ENCODE data around the gene ANKRD37.

ANKRD37 gene

GRCh38 chr4:185421366-185422124 is 24.9 kb downstream of the ANKRD37 start:
- no peak for DNase-seq (ENCODE audit: low spot score)

GRCh38 chr4:185424905-185425646 is 28.4 kb downstream of the ANKRD37 start:
- DNase-seq (ENCODE audit: low spot score) = no peak

DNA sequence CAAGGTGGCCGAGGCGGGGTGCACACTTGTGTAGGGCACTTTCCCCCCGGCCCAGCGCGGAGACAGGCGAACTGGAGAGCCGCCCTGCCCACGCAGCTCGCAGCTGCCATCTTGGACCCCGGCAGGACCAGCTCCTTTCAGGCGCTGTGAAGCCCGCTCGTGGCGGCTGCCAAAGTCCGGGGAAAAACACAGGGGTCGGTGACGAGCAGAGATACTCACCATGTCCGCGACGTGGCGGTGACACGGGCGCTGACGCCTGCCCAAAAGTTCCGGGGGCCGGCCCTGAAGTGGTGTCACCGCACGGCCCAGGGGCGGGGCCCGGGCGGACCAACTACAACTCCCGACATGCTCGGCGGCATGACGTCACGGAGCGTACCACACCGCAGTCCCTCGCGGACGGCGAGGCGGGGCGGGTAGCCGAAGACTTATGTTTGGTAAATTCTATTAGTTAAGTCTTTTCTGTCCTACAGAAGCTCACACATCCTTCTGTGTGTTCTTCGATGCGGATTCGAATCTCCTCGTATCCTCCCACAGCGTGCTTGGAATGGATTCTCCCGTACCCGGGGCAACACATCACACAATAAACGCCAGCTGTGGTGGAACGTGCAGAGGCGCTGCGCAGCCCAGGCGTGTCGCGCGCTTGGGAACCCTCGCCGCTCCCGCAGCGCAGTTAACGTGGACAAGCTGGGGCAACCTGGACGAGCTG is 29.2 kb downstream of the ANKRD37 start, which contains the start of gene UFSP2:
Gene UFSP2 (minus strand): TSS at position 318 of the 706 bp plus-strand sequence. CDS start 96 bp downstream, at position 222.
- peak; percentile 85 for DNase-seq (ENCODE audit: low spot score)

DNA sequence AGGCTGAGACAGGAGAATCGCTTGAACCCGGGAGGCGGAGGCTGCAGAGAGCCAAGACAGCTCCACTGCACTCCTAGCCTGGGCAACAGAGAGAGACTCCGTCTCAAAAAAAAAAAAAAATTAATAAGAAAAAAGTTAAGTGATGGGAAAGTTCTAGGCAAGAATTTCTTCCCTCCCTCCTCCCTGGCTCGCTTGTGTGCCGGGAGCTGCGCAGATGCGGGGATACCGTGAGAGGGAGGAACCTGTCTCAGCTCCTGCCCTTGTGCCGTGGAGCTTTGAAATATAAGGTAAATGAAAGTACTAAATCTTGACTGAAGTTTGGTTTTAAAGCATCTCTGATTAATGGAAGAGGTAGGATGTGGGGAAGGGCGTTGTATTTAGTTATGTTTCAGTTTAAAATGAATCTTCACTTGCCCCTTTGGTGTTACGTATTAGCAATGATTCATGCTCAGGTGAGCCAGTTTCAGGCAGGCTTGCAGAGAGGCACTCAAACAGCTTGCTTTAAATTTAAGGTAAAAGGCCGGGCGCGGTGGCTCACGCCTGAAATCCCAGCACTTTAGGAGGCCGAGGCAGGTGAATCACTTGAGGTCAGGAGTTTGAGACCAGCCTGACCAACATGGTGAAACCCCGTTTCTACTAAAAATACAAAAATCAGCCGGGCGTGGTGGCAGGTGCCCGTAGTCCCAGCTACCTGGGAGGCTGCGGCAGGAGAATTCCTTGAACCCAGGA is 30.5 kb downstream of the ANKRD37 start:
- no peak for DNase-seq (ENCODE audit: low spot score)

- no peak for DNase-seq (ENCODE audit: low spot score)
Measured at GRCh38 chr4:185429660-185430059, 33.0 kb downstream of the ANKRD37 start.

DNA sequence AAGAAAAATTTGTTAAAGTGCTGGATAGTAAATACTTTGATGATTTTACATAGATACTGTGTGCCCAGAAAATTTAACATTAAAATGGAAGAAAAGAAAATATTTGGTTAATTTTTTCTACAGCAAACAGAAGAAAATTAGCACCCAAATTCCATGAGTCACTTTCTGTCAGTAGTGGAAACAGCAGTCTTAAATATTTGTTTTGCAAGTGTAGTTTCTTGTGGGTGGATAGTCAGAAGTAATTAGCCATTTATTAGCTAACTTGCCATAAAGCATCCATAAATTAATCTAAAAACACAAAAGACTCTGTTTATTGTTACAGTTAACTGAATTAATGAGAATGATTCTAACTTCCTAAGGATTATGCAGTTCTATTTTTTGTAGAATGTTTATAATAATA is 38.8 kb downstream of the ANKRD37 start:
- DNase-seq (ENCODE audit: low spot score) = no peak

DNA sequence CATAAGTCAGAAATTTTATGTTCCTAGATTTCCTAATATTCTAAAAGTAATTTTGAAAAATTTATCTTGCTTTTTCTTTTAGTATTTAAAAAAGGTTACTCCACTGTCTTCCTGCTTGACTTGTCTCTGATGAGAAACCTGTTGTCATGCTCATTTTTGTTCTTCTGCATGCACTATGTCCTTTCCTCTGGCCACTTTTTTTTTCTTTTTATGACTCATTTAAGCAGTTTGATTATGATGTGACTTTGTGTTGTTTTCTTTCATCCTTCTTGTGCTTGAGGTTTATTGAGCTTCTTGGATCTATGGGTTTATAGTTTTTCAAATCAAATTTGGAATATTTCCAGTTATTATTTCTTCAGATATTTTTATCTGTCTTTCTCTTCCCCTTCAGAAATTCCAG is 41.2 kb downstream of the ANKRD37 start:
- DNase-seq (ENCODE audit: low spot score) = no peak

- DNase-seq (ENCODE audit: low spot score) = no peak
Measured at GRCh38 chr4:185441479-185441878, 44.8 kb downstream of the ANKRD37 start.

DNA sequence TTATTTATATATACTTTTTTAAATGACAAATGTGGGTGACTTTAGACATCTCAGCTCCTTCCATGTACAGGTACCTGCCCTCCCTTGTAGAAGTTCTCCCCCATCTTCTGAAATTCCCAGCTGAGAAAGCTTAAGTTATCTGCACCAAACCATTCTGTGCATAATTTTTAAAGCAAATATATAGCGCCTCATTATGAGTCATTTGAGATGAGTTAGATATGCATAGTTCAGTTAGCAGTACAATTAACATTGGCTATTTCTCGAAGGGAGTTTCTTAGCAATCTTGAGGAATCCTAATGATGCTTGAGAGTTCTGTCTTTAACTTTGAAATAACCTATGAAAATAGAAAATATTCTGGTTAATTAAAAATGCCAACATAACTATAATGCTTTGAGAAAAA is 48.6 kb downstream of the ANKRD37 start:
- no peak for DNase-seq (ENCODE audit: low spot score)

Data from LoVo (cell line).